Ovary (tissue), 9 donors: ENCODE results near the gene DPT. TPM values are rescaled to one million over a fixed set of nuclear protein-coding genes. Genes with fewer than 3 reads are reported as not detected.

Source experiments
- DNase-seq, 5 donors: peaks; one replicate each; pipeline ENCODE4 v3.0.0-alpha.2; 2019 to 2020
- H3K27ac ChIP-seq, 2 donors: fragments of 200-600 bp; one replicate each; pipeline versions ENCODE4 v1.5.1 to v1.8.0; 2019 to 2022
- H3K27me3 ChIP-seq: fragments of 200-600 bp; one replicate; pipeline ENCODE4 v1.8.0; 2022
- H3K36me3 ChIP-seq: fragments of 200-600 bp; sonication (generic); one replicate; pipeline ENCODE4 v1.5.1; 2019
- H3K4me1 ChIP-seq: one replicate; pipeline ENCODE4 v1.8.1; 2013; ENCODE audit warnings: mild to moderate bottlenecking, moderate library complexity; ENCODE audit not compliant: insufficient read depth
- H3K4me3 ChIP-seq: fragments of 200-600 bp; sonication (generic); one replicate; pipeline ENCODE4 v1.5.1; 2017
- H3K9me3 ChIP-seq, 2 donors: fragments of 200-600 bp in 1 of 2; sonication (generic) in 1 of 2; one replicate each; pipeline versions ENCODE4 v1.5.1 to v1.8.1; 2013 to 2019; ENCODE audit warnings: mild to moderate bottlenecking in 1 of 2, moderate library complexity in 1 of 2
- EP300 ChIP-seq: sonication (generic); formaldehyde crosslinking; IDR thresholded peaks from one replicate; pipeline ENCODE4 v1.6.1; 2017; ENCODE audit warnings: antibody characterized with exemption
- POLR2A ChIP-seq: fragments of 450-650 bp; IDR thresholded peaks from one replicate; pipeline ENCODE4 v1.6.1; 2017; ENCODE audit warnings: antibody characterized with exemption, mild to moderate bottlenecking, moderate library complexity
- WGBS, 3 donors: extraction: QIAGEN DNeasy Blood & Tissue Kit in 1 of 3; methylation state at CpG; one replicate each; pipeline versions ENCODE4 v1.1.5 to v1.1.7; 2013 to 2017; 5-methylcytosine and 5-hydroxymethylcytosine counted together
- intact Hi-C, 4 donors: fragments of 100-400 bp; cut with DNase I; formaldehyde crosslinking; loops; one replicate each; pipeline versions ENCODE4 v1.11.0 to v1.15.1; 2022 to 2023
- polyA plus RNA-seq, 2 donors: library from polyadenylated mRNA; stranded (reverse); fragments of 200-250 nt in 1 of 2; fragments of 350-450 nt in 1 of 2; fragmentation: Illumina TruSeq in 1 of 2; extraction: RNeasy Lipid Tissue Mini Kit (QIAGEN cat#74804) in 1 of 2; gene quantifications; one replicate each; pipeline ENCODE4 v1.2.3, GENCODE V29; 2013 to 2014
- total RNA-seq, 7 donors: library from RNA; depleted of rRNA in 2 of 7; stranded (reverse); fragments of >200 nt in 2 of 7; fragmentation: NEBNext Ultra II Directional in 3 of 7; extraction: Animal tissue kit (Norgen Biotek cat#: 25700) in 3 of 7; gene quantifications; one replicate each; pipeline versions ENCODE4 v1.1.0 to v1.2.4, GENCODE V29; 2016 to 2023
- TF ChIP-seq, protein P1 (sequence below), 3 donors: fragments of 450-650 bp in 2 of 3; fragments of 200-600 bp in 1 of 3; IDR thresholded peaks; one replicate each; pipeline versions ENCODE4 v1.5.1 to v1.8.0; 2016 to 2022; ENCODE audit warnings: antibody characterized with exemption in 3 of 3, mild to moderate bottlenecking in 1 of 3
- donor health status: DM: no; HTN: no; CAD: no; lungs with moderate emphysema.
- donor health status: DM: no; HTN: no; CAD: no.
- donor health status: Bipolar disorder and iron deficiency.
- donor health status: DM: yes; HTN: yes; CAD: no.
- donor health status: DM: no; HTN: no; CAD: no.
- donor health status: DM: yes; HTN: yes; CAD: no.

Gene DPT
- total and polyA plus RNA-seq, 9 donors, result 1.3 to 248 (median 4.8) TPM

DNA sequence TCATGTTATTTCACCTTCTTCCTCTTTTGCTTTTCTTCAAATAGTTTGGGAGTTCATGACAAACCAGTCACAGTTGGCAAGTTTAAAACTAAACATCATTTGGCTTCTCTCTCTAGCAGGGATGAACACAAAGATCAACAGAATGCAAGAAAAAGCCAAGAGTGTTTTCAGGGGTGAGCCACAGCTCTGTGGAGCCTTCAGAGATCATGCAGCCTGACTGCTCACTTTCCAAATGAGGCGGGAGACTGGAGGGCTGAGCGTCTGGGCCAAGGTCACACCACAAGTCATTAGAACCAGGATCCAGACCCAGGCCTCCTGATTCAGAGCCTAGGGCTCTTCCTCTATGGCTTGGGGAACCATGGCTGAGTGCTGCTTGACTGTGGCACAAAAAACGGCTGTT is 2.7 kb downstream of the DPT start:
- no peak for TF ChIP-seq EP300
- TF ChIP-seq POLR2A, result no peak
- TF ChIP-seq, protein P1, sequence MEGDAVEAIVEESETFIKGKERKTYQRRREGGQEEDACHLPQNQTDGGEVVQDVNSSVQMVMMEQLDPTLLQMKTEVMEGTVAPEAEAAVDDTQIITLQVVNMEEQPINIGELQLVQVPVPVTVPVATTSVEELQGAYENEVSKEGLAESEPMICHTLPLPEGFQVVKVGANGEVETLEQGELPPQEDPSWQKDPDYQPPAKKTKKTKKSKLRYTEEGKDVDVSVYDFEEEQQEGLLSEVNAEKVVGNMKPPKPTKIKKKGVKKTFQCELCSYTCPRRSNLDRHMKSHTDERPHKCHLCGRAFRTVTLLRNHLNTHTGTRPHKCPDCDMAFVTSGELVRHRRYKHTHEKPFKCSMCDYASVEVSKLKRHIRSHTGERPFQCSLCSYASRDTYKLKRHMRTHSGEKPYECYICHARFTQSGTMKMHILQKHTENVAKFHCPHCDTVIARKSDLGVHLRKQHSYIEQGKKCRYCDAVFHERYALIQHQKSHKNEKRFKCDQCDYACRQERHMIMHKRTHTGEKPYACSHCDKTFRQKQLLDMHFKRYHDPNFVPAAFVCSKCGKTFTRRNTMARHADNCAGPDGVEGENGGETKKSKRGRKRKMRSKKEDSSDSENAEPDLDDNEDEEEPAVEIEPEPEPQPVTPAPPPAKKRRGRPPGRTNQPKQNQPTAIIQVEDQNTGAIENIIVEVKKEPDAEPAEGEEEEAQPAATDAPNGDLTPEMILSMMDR (IDR thresholded peaks at IDR 0.05), result no peak
- Histone ChIP-seq H3K36me3 (no peaks in the 10 kb centered on the region), H3K27me3 (no peaks in the 10 kb centered on the region), H3K27ac (peak overlapping the region; percentile 34 to 56), H3K9me3 (no peaks in the 10 kb centered on the region), H3K4me1 (peaks cover 13% of the 10 kb centered on the region), H3K4me3 (no peak overlapping the region)
- WGBS, 3 donors, result 32 to 37% (median 33%) methylated on average over 3 of the region's 3 CpGs
- DNase-seq, result peak; percentile 36 to 63 (median 46)
- intact Hi-C loops, result no loop called here

DNA sequence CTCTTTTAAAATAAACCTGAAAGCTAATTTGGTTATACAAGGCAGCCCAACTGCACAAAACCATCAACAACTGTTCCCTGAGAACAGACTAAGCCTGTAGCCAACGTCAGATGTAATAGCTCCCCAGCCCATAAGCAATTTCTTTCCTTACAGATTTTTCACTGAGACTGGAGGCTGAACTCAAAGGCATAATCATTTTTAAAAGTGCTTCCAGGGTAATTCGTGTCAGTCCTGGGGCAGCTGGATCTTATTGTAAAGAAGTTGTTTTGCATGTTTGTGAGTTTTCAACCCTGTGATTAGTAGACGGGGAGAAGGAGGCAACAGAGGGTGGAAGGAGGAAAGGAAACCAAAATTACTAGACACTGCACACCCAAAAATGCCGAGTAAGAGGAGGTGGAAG is 3.2 kb downstream of the DPT start:
- TF ChIP-seq POLR2A (no peak), EP300 (no peak)
- TF ChIP-seq, protein P1 (IDR thresholded peaks at IDR 0.05), result no peak
- intact Hi-C loops, result no loop called here
- no peaks in the 10 kb centered on the region for H3K27me3 ChIP-seq
- peaks cover 13% of the 10 kb centered on the region for H3K4me1 ChIP-seq
- WGBS, 3 donors, result 7 to 9% (median 8%) methylated on average over 4 of the region's 4 CpGs
- no peaks in the 10 kb centered on the region for H3K9me3 ChIP-seq
- H3K4me3 ChIP-seq, result no peak overlapping the region
- H3K27ac ChIP-seq, result peak overlapping the region in 1 of 2 donors; percentile 56
- DNase-seq, result no peak
- no peaks in the 10 kb centered on the region for H3K36me3 ChIP-seq

DNA sequence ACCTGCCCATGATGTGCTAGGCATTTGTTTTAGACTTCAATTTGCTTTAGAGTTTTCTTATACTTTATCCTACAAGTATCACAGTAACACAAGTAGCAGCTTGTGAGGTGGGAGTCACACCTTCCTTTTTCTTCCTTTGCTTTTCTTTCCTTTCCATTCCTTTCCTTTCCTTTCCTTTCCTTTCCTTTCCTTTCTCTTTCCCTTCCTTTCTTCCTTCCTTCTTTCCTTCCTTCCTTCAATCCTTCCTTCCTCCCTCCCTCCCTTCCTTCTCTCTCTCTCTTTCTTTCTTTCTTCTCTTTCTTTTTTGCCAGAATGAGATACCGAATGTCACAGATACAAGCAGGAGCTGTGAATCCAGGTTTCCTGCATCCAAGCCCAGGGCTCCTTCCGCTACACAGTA is 3.9 kb downstream of the DPT start:
- no peaks in the 10 kb centered on the region for H3K9me3 ChIP-seq
- H3K27me3 ChIP-seq, result no peaks in the 10 kb centered on the region
- no peak for DNase-seq
- 96% methylated on average over 2 of the region's 2 CpGs for WGBS, 3 donors
- H3K27ac ChIP-seq, result peak overlapping the region; percentile 2 to 56
- H3K4me3 ChIP-seq, result no peak overlapping the region
- intact Hi-C loops, result no loop called here
- TF ChIP-seq EP300 (no peak), POLR2A (no peak)
- peaks cover 13% of the 10 kb centered on the region for H3K4me1 ChIP-seq
- H3K36me3 ChIP-seq, result no peaks in the 10 kb centered on the region

DNA sequence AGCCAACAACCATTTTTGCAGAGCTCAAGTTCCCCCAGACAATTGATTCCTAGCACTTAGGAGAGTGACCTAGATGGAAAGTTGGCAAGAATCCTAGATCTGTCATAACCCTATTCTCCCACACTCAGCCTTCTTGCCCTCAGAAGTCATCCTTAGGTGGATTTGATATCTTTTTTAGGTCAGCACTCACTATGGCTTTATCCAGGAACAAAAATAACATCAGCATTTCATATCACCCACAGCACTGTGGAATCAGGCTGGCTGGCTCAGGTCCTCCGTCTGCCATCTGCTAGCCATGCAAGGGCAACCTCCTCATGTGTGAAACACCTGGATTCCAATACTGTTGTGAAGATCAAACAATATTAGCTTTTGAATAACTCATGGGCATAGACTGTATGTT is 6.0 kb downstream of the DPT start:
- no peaks in the 10 kb centered on the region for H3K9me3 ChIP-seq
- WGBS, 3 donors, result 0 to 79% (median 44%) methylated on average over 1 of the region's 1 CpG
- no peak overlapping the region for H3K27ac ChIP-seq
- no peaks in the 10 kb centered on the region for H3K27me3 ChIP-seq
- DNase-seq, result no peak
- intact Hi-C loops, result no loop called here
- H3K4me1 ChIP-seq, result peaks cover 12% of the 10 kb centered on the region
- H3K36me3 ChIP-seq, result no peaks in the 10 kb centered on the region
- no peak for TF ChIP-seq EP300
- TF ChIP-seq, protein P1 (IDR thresholded peaks at IDR 0.05), result no peak
- TF ChIP-seq POLR2A, result no peak
- no peak overlapping the region for H3K4me3 ChIP-seq

DNA sequence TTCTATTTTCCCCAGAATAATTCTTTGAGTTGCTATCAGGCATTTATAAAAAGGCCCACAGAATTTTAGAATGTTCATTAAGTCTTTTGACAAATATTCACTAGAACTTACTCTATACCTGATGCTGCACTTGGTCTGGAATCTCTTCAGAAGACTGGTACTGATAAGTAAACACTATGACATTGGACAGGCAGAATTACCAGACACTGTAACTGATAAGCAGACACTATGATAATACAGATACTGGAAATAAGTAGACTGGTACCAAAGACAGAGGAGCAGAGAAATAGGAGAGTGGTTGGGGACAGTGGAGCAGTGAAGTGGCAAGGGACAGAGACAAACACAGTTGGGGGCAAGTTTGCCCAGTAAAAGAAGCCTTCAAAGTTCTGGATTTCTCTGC is 8.2 kb downstream of the DPT start:
- no peak for TF ChIP-seq POLR2A
- TF ChIP-seq EP300, result no peak
- TF ChIP-seq, protein P1 (IDR thresholded peaks at IDR 0.05), result no peak
- Histone ChIP-seq H3K27ac (no peak overlapping the region), H3K4me3 (no peak overlapping the region), H3K36me3 (no peaks in the 10 kb centered on the region), H3K9me3 (no peaks in the 10 kb centered on the region), H3K27me3 (no peaks in the 10 kb centered on the region), H3K4me1 (peaks cover 7% of the 10 kb centered on the region)
- intact Hi-C loops, result no loop called here
- DNase-seq, result no peak
